Lower leg skin (tissue), 3 donors: ENCODE results near the gene SMPD1.

Experiments
- CTCF ChIP-seq, 3 donors: fragments of 450-650 bp; IDR thresholded peaks; one replicate each; pipeline ENCODE4 v1.5.1; 2016; ENCODE audit warnings: antibody characterized with exemption in 3 of 3, mild to moderate bottlenecking in 3 of 3, moderate library complexity in 2 of 3
- POLR2A ChIP-seq, 2 donors: fragments of 450-650 bp; IDR thresholded peaks; one replicate each; pipeline ENCODE4 v1.6.1; 2016 to 2017; ENCODE audit warnings: antibody characterized with exemption in 2 of 2, mild to moderate bottlenecking in 1 of 2, moderate library complexity in 1 of 2

- TF ChIP-seq CTCF (IDR thresholded peaks at IDR 0.05) (no peak), POLR2A (IDR thresholded peaks at IDR 0.05) (no peak)
These were observed 11.2 kb downstream of the SMPD1 start for GRCh38 chr11:6401464-6401863.
